HepG2 (cell line): ENCODE data around the gene HRH2.

Experiments used
- ASH2L ChIP-seq: fragments of 300-600, 200-600 bp; sonication (generic); IDR thresholded peaks from 2 replicates; pipeline ENCODE4 v1.7.0; 2017; ENCODE audit warnings: low read depth, mild to moderate bottlenecking, moderate library complexity, mixed read lengths, low read length; ENCODE audit not compliant: insufficient read length
- EP300 ChIP-seq, 3 experiments: sonication (generic) in 1 of 3; formaldehyde crosslinking in 1 of 3; IDR thresholded peaks; 2 replicates each; pipeline versions ENCODE4 v1.5.1 to v1.6.1; 2011 to 2020; ENCODE audit warnings: low read depth in 2 of 3, low read length in 2 of 3, borderline replicate concordance in 1 of 3, improper control_type of control experiment in 1 of 3, mild to moderate bottlenecking in 1 of 3, missing genetic modification reagents in 1 of 3, moderate library complexity in 1 of 3
- KLF11 ChIP-seq: IDR thresholded peaks from 2 replicates; pipeline ENCODE4 v1.6.1; 2016; ENCODE audit warnings: missing compliant biosample characterization
- POLR2A ChIP-seq, 2 experiments: IDR thresholded peaks; 2 replicates each; pipeline ENCODE4 v1.6.1; 2011; ENCODE audit warnings: low read depth in 2 of 2, low read length in 2 of 2, mild to moderate bottlenecking in 1 of 2, moderate library complexity in 1 of 2; ENCODE audit not compliant: insufficient read depth in 1 of 2
- ZSCAN22 ChIP-seq: sonication (generic); formaldehyde crosslinking; IDR thresholded peaks from 2 replicates; pipeline ENCODE4 v1.4.0; 2020; ENCODE audit warnings: mild to moderate bottlenecking, missing genetic modification reagents

GRCh38 chr5:175668006-175668405 lies 10.1 kb downstream of the HRH2 start:
- TF ChIP-seq ASH2L: no peak
- TF ChIP-seq POLR2A (IDR thresholded peaks at IDR 0.05; ENCODE audit: insufficient read depth in 1 of 2, low read depth in 2 of 2, low read length in 2 of 2): no peak
- TF ChIP-seq KLF11 (CRISPR knock-in tag): no peak
- no peak for TF ChIP-seq EP300 (IDR thresholded peaks at IDR 0.05; ENCODE audit: low read depth in 2 of 2, low read length in 2 of 2)
- no peak for TF ChIP-seq EP300 (CRISPR knock-in tag; IDR thresholded peaks at IDR 0.05; ENCODE audit: borderline replicate concordance)
- TF ChIP-seq ZSCAN22 (CRISPR knock-in tag): no peak
